CD4-positive, alpha-beta memory T cell (primary cell): ENCODE results near the gene MLF1. TPM values are rescaled to one million over a fixed set of nuclear protein-coding genes. Genes with fewer than 3 reads are reported as not detected.

ENCODE experiments used
- CTCF ChIA-PET: fragments of 350-600 bp; sonication (Branson Sonifier 250); formaldehyde crosslinking; loops from one replicate; lab custom pipeline; 2021; ENCODE audit warnings: inconsistent platforms; ENCODE audit not compliant: partially characterized antibody; lab: Charles Lee
- POLR2A ChIA-PET: fragments of 350-600 bp; sonication (Branson Sonifier 250); formaldehyde crosslinking; loops from one replicate; lab custom pipeline; 2021; ENCODE audit not compliant: partially characterized antibody; lab: Charles Lee
- DNase-seq, 5 donors: peaks; one replicate each; pipeline versions ENCODE4 v3.0.0 to v3.0.0-alpha.2; 2020 to 2022; ENCODE audit warnings: mixed read lengths in 1 of 5
- H3K27ac ChIP-seq: one replicate; pipeline ENCODE4 v1.7.0; 2013; ENCODE audit warnings: low read depth, low read length
- H3K27me3 ChIP-seq: 2 replicates; pipeline ENCODE4 v1.7.0; 2013; ENCODE audit warnings: mild to moderate bottlenecking, low read length, moderate library complexity; ENCODE audit not compliant: insufficient read depth
- H3K36me3 ChIP-seq: 2 replicates; pipeline ENCODE4 v1.7.0; 2013; ENCODE audit warnings: mild to moderate bottlenecking, low read length, moderate library complexity; ENCODE audit not compliant: insufficient read depth
- H3K4me1 ChIP-seq: 2 replicates; pipeline ENCODE4 v1.7.0; 2013; ENCODE audit warnings: mild to moderate bottlenecking, low read length, moderate library complexity; ENCODE audit not compliant: insufficient read depth
- H3K4me3 ChIP-seq, 2 donors: one replicate each; pipeline ENCODE4 v1.7.0; 2013; ENCODE audit warnings: low read length in 2 of 2, mild to moderate bottlenecking in 1 of 2
- H3K9me3 ChIP-seq, 2 donors: one replicate each; pipeline ENCODE4 v1.7.0; 2013; ENCODE audit warnings: low read length in 2 of 2, control low read depth in 1 of 2; ENCODE audit not compliant: control insufficient read depth in 1 of 2
- H3K27ac Mint-ChIP-seq, 7 donors: one replicate each; pipeline ENCODE4 v1.8.0; 2020 to 2021; ENCODE audit warnings: mixed read lengths in 7 of 7, mild to moderate bottlenecking in 6 of 7, inconsistent platforms in 3 of 7, moderate library complexity in 3 of 7
- H3K27me3 Mint-ChIP-seq, 2 donors: one replicate each; pipeline ENCODE4 v1.8.0; 2020 to 2021; ENCODE audit warnings: mixed read lengths in 2 of 2
- H3K36me3 Mint-ChIP-seq, 2 donors: one replicate each; pipeline ENCODE4 v1.8.0; 2020 to 2021; ENCODE audit warnings: mixed read lengths in 2 of 2, inconsistent platforms in 1 of 2, mild to moderate bottlenecking in 1 of 2
- H3K4me1 Mint-ChIP-seq, 4 donors: one replicate each; pipeline ENCODE4 v1.8.0; 2020 to 2021; ENCODE audit warnings: mixed read lengths in 4 of 4, mild to moderate bottlenecking in 1 of 4
- H3K4me3 Mint-ChIP-seq, 8 donors: one replicate each; pipeline ENCODE4 v1.8.0; 2020 to 2021; ENCODE audit warnings: mixed read lengths in 8 of 8, mild to moderate bottlenecking in 7 of 8, moderate library complexity in 6 of 8, inconsistent platforms in 3 of 8
- H3K9me3 Mint-ChIP-seq, 8 donors: one replicate each; pipeline ENCODE4 v1.8.0; 2020 to 2021; ENCODE audit warnings: mixed read lengths in 8 of 8, mild to moderate bottlenecking in 5 of 8, inconsistent platforms in 3 of 8, moderate library complexity in 1 of 8
- intact Hi-C: fragments of 100-400 bp; cut with micrococcal nuclease; formaldehyde crosslinking; loops from one replicate; pipeline ENCODE4 v1.15.1; 2023
- polyA plus RNA-seq, 2 donors: library from polyadenylated mRNA; unstranded; fragments of 300-500 nt; fragmentation: Illumina TruSeq; gene quantifications; one replicate each; pipeline ENCODE4 v1.2.3, GENCODE V29; 2021
- total RNA-seq, 2 experiments: library from RNA; stranded (reverse); gene quantifications; one replicate each; pipeline ENCODE4 v1.2.3, GENCODE V29; 2021

The MLF1 gene
- total and polyA plus RNA-seq, 4 experiments from 2014 or later: 1.0 to 6.5 (median 3.3) TPM

- Histone ChIP-seq H3K36me3 (peaks cover 32% of the 10 kb centered on the region), H3K27me3 (no peaks in the 10 kb centered on the region), H3K27ac (no peak overlapping the region), H3K4me1 (no peaks in the 10 kb centered on the region), H3K9me3 (no peaks in the 10 kb centered on the region), H3K4me3 (no peak overlapping the region)
- no peak for DNase-seq
- Mint-ChIP-seq H3K4me3 (no peak overlapping the region), H3K9me3 (no peaks in the 10 kb centered on the region), H3K4me1 (peaks cover 10 to 20% (median 15%) of the 10 kb centered on the region in 4 donors), H3K36me3 (peaks cover 34 to 74% of the 10 kb centered on the region in 2 donors), H3K27ac (peak overlapping the region in 3 of 7 donors; percentile 23 to 71 (median 27)), H3K27me3 (no peaks in the 10 kb centered on the region)
- intact Hi-C loops: no loop called here
- POLR2A ChIA-PET: no interaction called here
- CTCF ChIA-PET: interaction anchor here (1.1 to 2.8 kb wide), 3 partner anchors 9 to 140 kb away, joined by 3 to 18 read pairs (median 3); no protein-coding TSS in a partner anchor
These were observed 80.2 kb downstream of the MLF1 start for GRCh38 chr3:158651192-158651591.

- no peaks in the 10 kb centered on the region for H3K27me3 ChIP-seq
- H3K27ac ChIP-seq: no peak overlapping the region
- peaks cover 32% of the 10 kb centered on the region for H3K36me3 ChIP-seq
- no peak overlapping the region for H3K4me3 Mint-ChIP-seq
- H3K4me1 Mint-ChIP-seq: peaks cover 6 to 14% (median 10%) of the 10 kb centered on the region in 4 donors
- no peak for DNase-seq
- no peaks in the 10 kb centered on the region for H3K9me3 Mint-ChIP-seq
- CTCF ChIA-PET: interaction anchor here (1.1 to 3.1 kb wide), 4 partner anchors 8 to 139 kb away, joined by 3 to 19 read pairs (median 10); partner anchors contain the start of gene GFM1
- H3K27ac Mint-ChIP-seq: no peak overlapping the region
- POLR2A ChIA-PET: interaction anchor here (1.6 kb wide), 1 partner anchor 10 kb away, joined by 3 read pairs; no protein-coding TSS in a partner anchor
- no peaks in the 10 kb centered on the region for H3K9me3 ChIP-seq
- peaks cover 29 to 71% of the 10 kb centered on the region in 2 donors for H3K36me3 Mint-ChIP-seq
- H3K27me3 Mint-ChIP-seq: no peaks in the 10 kb centered on the region
- no peak overlapping the region for H3K4me3 ChIP-seq
- intact Hi-C loops: no loop called here
- no peaks in the 10 kb centered on the region for H3K4me1 ChIP-seq
These were observed 81.5 kb downstream of the MLF1 start for GRCh38 chr3:158652463-158652862.

Other genes with a start within 250 kb of the MLF1 start
- 10 to 100 TPM; 42.7 to 44.2 TPM for gene GFM1, start 73.3 kb downstream of the MLF1 start, total RNA-seq
- gene GFM1, start 73.3 kb downstream of the MLF1 start, polyA plus RNA-seq: 10 to 100 TPM; 40.9 to 43.7 TPM
- gene LXN, start 101.5 kb downstream of the MLF1 start, total RNA-seq: 1 to 10 TPM; 7.7 to 8.1 TPM
- 10 to 100 TPM; 14.3 to 27.5 TPM for gene LXN, start 101.5 kb downstream of the MLF1 start, polyA plus RNA-seq
- gene RARRES1, start 161.3 kb downstream of the MLF1 start, total RNA-seq: not detected
- gene RARRES1, start 161.3 kb downstream of the MLF1 start, polyA plus RNA-seq: not detected
- gene MFSD1, start 230.9 kb downstream of the MLF1 start, total RNA-seq: 10 to 100 TPM; 31.7 to 33.7 TPM
- 10 to 100 TPM; 51.5 to 75.0 TPM for gene MFSD1, start 230.9 kb downstream of the MLF1 start, polyA plus RNA-seq